Pancreas (tissue), 10 donors: ENCODE measurements around the gene AGER. TPM values are rescaled to one million over a fixed set of nuclear protein-coding genes. Genes with fewer than 3 reads are reported as not detected.

ENCODE experiments used
- ATAC-seq, 4 donors: fragments of 200-7000 bp; cut with Tn5 transposase; one replicate each; pipeline versions ENCODE4 v1.8.0 to v1.9.1; 2020; ENCODE audit warnings: mild to moderate bottlenecking in 4 of 4, moderate library complexity in 4 of 4
- DNase-seq, 6 donors: peaks; one replicate each; pipeline ENCODE4 v3.0.0-alpha.2; 2020
- FAIRE-seq: peaks from 2 replicates; lab custom pipeline; 2012; peaks lifted over from hg19 to GRCh38; lab: Jason Lieb, UNC
- H3K27ac ChIP-seq, 4 donors: fragments of 200-600 bp; sonication (generic); 1 replicate in 3 of 4; 2 replicates in 1 of 4; pipeline versions ENCODE4 v1.5.0 to v1.8.0; 2020
- H3K27me3 ChIP-seq, 4 donors: fragments of 200-600 bp; one replicate each; pipeline ENCODE4 v1.8.0; 2021
- H3K36me3 ChIP-seq, 3 donors: fragments of 200-600 bp; sonication (generic) in 1 of 3; one replicate each; pipeline versions ENCODE4 v1.5.0 to v1.8.0; 2020 to 2021
- H3K4me1 ChIP-seq, 3 donors: fragments of 200-600 bp; one replicate each; pipeline ENCODE4 v1.8.0; 2021
- H3K4me3 ChIP-seq, 4 donors: fragments of 200-600 bp; sonication (generic) in 2 of 4; one replicate each; pipeline versions ENCODE4 v1.5.0 to v1.8.0; 2020 to 2021
- H3K9me3 ChIP-seq, 4 donors: fragments of 200-600 bp; one replicate each; pipeline ENCODE4 v1.8.0; 2021
- WGBS, 2 donors: extraction: QIAGEN DNeasy Blood & Tissue Kit; methylation state at CpG; one replicate each; pipeline ENCODE4 v1.1.7; 2013; 5-methylcytosine and 5-hydroxymethylcytosine counted together
- intact Hi-C, 3 donors: fragments of 100-400 bp; cut with DNase I; formaldehyde crosslinking; loops; one replicate each; pipeline versions ENCODE4 v1.11.1 to v1.14.2; 2022
- polyA plus RNA-seq, 2 donors: library from polyadenylated mRNA; stranded (reverse); fragments of 200-250 nt; gene quantifications; one replicate each; pipeline ENCODE4 v1.2.3, GENCODE V29; 2013
- total RNA-seq, 6 donors: library from RNA; stranded (reverse); fragmentation: NEBNext Ultra II Directional in 4 of 6; extraction: Animal tissue kit (Norgen Biotek cat#: 25700) in 4 of 6; gene quantifications; one replicate each; pipeline versions ENCODE4 v1.2.1 to v1.2.4, GENCODE V29; 2021 to 2023
- TF ChIP-seq, protein P1 (sequence below), 4 donors: fragments of 200-600 bp; sonication (generic) in 3 of 4; IDR thresholded peaks; one replicate each; pipeline versions ENCODE4 v1.5.0 to v1.8.0; 2021; ENCODE audit warnings: antibody characterized with exemption in 4 of 4
- donor health status: healthy with polysubstance abuse.
- donor health status: DM: no; HTN: no; CAD: no; lungs with moderate emphysema.
- donor health status: DM: no; HTN: no; CAD: no.
- donor health status: control.
- donor health status: control.
- donor health status: Bipolar disorder and iron deficiency.
- donor health status: DM: yes; HTN: yes; CAD: no.
- donor health status: DM: no; HTN: no; CAD: no.
- donor health status: DM: no; HTN: no; CAD: no.
- donor health status: DM: yes; HTN: yes; CAD: no.

The AGER gene
- total and polyA plus RNA-seq, 8 donors = 1.9 to 20.6 (median 3.3) TPM

DNA sequence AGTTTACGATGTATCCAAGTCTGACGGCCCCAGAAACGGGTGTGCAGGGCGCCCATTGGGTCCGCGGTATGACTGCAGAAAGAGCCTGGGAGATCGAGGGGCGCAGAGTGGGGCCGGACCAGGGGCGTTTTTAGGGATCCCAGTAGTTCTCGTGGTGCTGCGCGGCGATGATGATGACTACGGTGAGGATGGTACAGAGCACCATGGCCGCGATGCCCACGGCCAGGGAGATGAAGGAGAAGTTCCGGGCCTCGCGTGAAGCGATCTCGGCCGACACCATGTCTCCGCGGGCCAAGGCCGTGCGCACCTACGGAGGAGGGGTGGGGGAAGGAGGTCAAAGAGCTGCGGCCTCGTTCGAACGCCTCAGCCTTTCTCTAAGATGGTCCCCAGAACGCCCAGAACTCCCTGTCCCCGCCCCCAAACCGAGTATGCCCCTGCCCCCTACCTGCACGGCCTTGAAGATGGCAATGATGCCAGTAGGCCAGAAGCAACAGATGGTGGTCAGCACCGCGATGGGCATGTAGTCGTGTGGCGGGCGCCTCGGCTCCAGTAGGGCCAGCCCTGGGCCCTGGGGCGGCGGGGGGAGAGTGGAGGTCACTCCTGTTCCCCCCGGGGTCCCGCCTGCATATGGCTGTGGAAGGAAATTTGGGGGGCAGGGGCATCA is 34.8 kb downstream of the AGER start:
- Histone ChIP-seq H3K36me3 (no peaks in the 10 kb centered on the region), H3K4me3 (peak overlapping the region in 2 of 4 donors; percentile 15 to 46), H3K9me3 (no peaks in the 10 kb centered on the region), H3K4me1 (no peaks in the 10 kb centered on the region), H3K27me3 (no peaks in the 10 kb centered on the region), H3K27ac (no peak overlapping the region)
- FAIRE-seq (no peak), ATAC-seq (no peak), DNase-seq (no peak)
- TF ChIP-seq, protein P1, sequence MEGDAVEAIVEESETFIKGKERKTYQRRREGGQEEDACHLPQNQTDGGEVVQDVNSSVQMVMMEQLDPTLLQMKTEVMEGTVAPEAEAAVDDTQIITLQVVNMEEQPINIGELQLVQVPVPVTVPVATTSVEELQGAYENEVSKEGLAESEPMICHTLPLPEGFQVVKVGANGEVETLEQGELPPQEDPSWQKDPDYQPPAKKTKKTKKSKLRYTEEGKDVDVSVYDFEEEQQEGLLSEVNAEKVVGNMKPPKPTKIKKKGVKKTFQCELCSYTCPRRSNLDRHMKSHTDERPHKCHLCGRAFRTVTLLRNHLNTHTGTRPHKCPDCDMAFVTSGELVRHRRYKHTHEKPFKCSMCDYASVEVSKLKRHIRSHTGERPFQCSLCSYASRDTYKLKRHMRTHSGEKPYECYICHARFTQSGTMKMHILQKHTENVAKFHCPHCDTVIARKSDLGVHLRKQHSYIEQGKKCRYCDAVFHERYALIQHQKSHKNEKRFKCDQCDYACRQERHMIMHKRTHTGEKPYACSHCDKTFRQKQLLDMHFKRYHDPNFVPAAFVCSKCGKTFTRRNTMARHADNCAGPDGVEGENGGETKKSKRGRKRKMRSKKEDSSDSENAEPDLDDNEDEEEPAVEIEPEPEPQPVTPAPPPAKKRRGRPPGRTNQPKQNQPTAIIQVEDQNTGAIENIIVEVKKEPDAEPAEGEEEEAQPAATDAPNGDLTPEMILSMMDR (IDR thresholded peaks at IDR 0.05) = no peak
- intact Hi-C loops = no loop called here
- WGBS, 2 donors = 33 to 40% methylated on average over 47 of the region's 47 CpGs

DNA sequence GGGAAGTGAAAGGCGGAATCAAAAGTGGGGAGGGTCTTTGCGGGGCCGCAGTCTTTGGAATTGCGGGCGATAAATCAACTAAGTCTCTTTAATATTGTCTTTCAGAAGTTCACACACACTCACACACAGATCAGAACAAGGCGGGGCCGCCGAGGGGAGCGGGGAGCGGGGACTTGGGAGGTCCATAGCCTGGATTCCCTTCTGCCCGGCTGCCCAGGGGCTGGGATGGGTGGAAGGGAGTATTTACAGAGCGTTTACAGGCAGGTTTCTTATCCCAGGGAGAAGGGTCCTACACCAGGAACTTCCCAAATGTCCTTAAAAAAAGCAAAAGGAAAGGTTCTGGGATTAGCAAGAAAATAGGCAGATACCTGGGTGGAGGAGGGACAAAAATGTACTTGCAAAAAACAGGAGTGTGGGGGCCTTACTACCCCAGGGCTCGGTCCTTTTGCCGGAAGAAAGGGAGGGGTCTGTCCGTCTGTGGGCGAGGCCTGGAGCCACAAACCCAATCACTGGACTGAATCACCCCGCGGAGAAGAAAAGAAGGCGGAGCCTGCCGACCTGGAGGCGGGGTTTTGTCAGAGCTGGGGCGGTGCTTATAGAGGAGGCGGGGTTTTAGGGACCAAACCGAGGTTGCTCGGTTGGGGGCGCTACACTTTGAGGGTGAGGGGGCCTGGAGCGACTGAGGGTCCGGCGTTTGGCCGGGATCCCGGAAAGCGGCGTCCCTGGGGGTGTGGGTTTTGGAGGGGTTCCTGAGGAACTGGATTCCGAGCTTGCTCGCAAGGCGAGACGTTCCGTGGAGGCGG is 35.6 kb downstream of the AGER start:
- FAIRE-seq (no peak), ATAC-seq (peak; percentile 86 to 95 (median 92)), DNase-seq (peak; percentile 61 to 88 (median 82))
- no peaks in the 10 kb centered on the region for H3K9me3 ChIP-seq
- 14 to 19% methylated on average over 39 of the region's 39 CpGs for WGBS, 2 donors
- TF ChIP-seq, protein P1 (IDR thresholded peaks at IDR 0.05) = no peak
- H3K27me3 ChIP-seq = no peaks in the 10 kb centered on the region
- no peaks in the 10 kb centered on the region for H3K36me3 ChIP-seq
- H3K4me1 ChIP-seq = no peaks in the 10 kb centered on the region
- H3K4me3 ChIP-seq = peak overlapping the region in 2 of 4 donors; percentile 15 to 46
- H3K27ac ChIP-seq = no peak overlapping the region
- intact Hi-C loops = no loop called here

- intact Hi-C loops = no loop called here
- WGBS, 2 donors = 86 to 90% methylated on average over 4 of the region's 4 CpGs
- Histone ChIP-seq H3K36me3 (no peaks in the 10 kb centered on the region), H3K4me1 (no peaks in the 10 kb centered on the region), H3K27me3 (no peaks in the 10 kb centered on the region), H3K9me3 (no peaks in the 10 kb centered on the region), H3K27ac (no peak overlapping the region), H3K4me3 (no peak overlapping the region)
- no peak for FAIRE-seq
- no peak for ATAC-seq
- DNase-seq = no peak
- TF ChIP-seq, protein P1 (IDR thresholded peaks at IDR 0.05) = no peak
Measured at GRCh38 chr6:32147401-32148132, 36.5 kb downstream of the AGER start.

DNA sequence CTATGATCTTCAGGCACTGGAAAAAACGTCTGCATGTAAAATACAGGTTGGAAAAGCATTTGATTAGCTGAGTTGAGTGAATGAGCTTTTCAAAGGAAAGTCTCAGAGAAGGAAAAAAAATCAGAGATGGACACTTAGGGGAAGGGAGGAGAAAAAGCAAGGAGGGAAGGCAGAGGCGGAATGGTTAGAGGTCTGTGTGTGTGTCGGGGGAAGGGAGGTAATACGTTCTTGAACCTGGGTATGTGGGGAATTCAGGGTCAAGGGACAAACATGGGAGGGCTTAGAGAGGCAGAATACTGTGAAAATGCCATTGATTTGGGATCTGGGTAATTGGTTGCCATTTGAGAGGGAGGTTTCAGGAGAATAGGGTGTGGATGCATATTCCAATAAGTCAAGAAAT is 37.4 kb downstream of the AGER start:
- no peak for ATAC-seq
- WGBS, 2 donors = 31 to 38% methylated on average over 4 of the region's 4 CpGs
- no peak overlapping the region for H3K27ac ChIP-seq

More for the DNA sequence above, 37.4 kb downstream of the AGER start:
- Histone ChIP-seq H3K36me3 (no peaks in the 10 kb centered on the region), H3K4me1 (no peaks in the 10 kb centered on the region), H3K4me3 (no peak overlapping the region), H3K27me3 (no peaks in the 10 kb centered on the region), H3K9me3 (no peaks in the 10 kb centered on the region)
- FAIRE-seq (no peak), DNase-seq (no peak)
- TF ChIP-seq, protein P1 (IDR thresholded peaks at IDR 0.05) = no peak
- intact Hi-C loops = no loop called here
